ENCODE results near the gene KDM4B.

Gene KDM4B

DNA sequence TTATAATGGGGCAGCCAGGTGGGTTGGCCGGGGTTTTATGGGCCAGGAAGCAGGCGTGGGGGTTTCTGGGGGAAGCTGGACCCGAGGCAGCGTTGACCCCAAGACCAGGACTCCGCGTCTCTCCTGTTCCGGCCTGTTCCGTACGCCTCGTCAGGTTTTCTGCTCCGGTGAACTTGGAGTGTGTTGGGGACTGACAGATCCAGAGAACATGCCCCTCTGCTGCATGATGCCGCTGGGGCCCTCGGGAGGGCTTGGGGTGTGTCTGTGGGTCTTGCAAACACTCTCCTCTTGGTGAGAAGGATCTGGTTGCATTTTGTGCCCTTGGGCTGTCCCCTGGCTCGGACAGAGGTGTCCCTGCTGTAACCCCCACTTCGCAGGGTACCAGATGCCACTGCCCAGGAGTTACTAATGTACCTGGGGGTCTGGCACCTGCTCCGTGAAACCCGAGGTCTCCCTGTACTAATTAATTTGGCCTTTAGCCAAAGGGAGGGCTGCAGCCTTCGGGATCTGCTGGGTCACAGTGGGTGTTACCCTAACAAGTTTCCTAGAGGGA is 15.6 kb downstream of the KDM4B start:
- no peak for DNase-seq (ENCODE audit: low read depth)

- DNase-seq (ENCODE audit: low read depth): no peak
Observed at GRCh38 chr19:4985551-4985991, 16.7 kb downstream of the KDM4B start.

- no peak for DNase-seq (ENCODE audit: low read depth)
Observed at GRCh38 chr19:4986056-4986455, 17.1 kb downstream of the KDM4B start.

DNA sequence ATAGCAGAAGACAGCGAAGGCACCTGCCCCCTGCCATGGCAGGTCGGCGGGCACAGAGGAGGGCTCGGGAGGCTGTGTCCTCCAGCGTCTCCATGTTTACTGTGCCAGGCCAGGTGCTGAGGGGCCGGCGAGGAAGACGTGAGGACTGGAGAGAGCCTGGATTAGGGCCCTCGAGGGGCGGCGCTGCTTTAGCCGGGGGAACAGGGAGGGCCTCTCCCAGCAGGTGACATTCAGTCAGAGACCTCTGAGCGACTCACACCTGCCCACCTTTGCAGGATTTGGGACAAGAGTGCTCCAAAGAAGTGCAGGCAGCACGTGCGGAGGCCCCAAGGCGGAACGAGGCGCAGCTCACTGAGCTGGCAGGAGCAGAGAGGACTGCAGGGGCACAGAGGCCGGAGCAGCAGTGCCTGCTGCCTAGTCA is 17.6 kb downstream of the KDM4B start:
- no peak for DNase-seq (ENCODE audit: low read depth)

GRCh38 chr19:4987256-4987655 is 18.3 kb downstream of the KDM4B start:
- no peak for DNase-seq (ENCODE audit: low read depth)

- DNase-seq (ENCODE audit: low read depth): no peak
Observed at GRCh38 chr19:4987692-4988370, 18.9 kb downstream of the KDM4B start.

DNA sequence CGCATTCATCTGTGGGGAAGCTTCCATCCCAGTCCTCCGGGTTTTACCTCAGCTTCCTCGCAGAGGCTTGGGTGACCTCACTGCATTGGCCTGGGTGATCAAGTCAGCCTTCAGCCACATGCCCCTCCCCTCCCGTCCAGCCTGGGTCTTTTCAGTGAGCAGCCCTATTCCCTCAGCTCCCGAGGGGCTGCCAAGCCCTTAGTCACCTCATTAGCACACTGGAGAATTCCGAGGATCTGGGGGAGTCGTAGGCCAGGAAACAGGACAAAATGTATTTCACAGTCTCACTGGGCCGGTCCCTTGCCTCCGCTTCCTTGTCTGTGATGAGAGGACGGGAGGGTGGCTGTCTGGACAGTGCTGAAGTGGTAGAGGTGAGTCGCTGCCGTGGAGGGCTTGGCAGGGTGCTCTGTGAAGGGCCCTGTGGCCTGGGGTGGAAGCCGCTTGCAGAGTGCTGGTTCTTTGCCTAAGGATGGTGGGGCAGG is 19.9 kb downstream of the KDM4B start:
- DNase-seq (ENCODE audit: low read depth): no peak

DNA sequence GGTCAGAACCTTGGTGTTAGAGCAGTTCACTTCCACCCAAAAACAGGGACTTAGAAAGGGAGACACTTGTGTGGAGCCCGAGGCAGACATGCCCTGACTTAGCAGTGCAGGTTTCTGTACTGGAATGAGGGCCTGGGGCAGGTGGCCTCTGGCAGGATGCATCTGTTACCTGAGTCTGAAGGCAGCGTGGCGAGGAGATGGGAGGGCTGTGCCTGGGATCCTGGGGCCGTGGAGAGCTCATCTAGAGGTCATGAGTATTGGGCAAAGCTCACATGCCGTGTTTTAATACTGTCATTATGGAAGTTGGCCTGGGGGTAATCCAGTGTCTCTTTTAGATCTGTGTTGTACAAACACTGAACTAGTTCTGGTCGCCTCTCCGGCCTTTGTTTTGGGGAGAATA is 21.4 kb downstream of the KDM4B start:
- DNase-seq (ENCODE audit: low read depth): no peak

DNA sequence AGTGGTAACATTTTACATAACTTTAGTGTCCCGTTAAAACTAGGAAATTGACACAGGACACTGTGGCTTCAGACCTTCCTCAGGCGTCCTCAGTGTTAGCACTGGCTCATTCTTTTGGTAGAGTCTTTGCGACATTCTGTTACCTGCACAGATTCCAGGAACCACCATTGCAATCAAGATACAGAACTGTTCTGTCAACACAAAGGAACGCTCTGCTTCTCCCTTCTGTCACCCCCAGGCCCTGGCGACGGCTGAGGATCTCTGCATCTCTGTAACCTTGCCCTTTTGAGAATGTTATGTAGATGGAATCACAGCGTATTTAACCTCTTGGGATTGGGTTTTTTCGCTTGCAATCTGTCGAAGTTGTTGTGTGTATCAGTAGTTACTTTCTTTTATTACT is 22.6 kb downstream of the KDM4B start:
- no peak for DNase-seq (ENCODE audit: low read depth)

DNA sequence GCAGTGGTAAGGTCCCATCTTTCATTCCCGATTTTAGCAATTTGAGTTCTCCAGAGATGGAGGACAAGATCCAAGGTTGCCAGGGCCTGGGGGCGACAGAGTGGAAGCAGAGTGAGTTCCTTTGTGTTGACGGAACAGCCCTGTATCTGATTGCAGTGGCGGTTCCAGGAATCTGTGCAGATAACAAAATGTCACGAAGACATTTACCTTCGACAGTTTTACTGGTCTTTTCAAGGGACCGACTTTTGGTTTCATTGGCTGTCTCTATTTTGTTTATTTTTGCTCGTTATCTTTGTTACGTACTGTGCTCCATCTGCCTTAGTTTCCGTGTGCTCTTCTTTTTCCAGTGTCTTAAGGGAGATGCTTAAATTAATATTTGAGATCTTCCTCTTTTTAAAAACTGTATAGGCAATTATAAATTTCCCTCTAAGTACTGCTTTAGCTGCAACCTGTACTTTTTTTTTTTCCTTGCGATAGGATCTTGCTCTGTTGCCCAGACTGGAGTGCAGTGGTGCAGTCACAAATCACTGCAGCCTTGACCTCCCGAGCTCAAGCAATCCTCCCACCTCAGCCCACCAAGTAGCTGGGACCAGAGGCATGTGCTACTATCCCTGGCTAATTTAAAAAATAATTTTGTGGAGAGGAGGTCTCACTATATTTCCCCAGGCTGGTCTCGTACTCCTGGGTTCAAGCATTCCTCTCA is 23.2 kb downstream of the KDM4B start:
- no peak for DNase-seq (ENCODE audit: low read depth)

GRCh38 chr19:4993683-4994082 is 24.8 kb downstream of the KDM4B start:
- no peak for DNase-seq (ENCODE audit: low read depth)

- no peak for DNase-seq (ENCODE audit: low read depth)
Observed at GRCh38 chr19:4996701-4997100, 27.8 kb downstream of the KDM4B start.

GRCh38 chr19:4997297-4997696 is 28.4 kb downstream of the KDM4B start:
- DNase-seq (ENCODE audit: low read depth): no peak

DNA sequence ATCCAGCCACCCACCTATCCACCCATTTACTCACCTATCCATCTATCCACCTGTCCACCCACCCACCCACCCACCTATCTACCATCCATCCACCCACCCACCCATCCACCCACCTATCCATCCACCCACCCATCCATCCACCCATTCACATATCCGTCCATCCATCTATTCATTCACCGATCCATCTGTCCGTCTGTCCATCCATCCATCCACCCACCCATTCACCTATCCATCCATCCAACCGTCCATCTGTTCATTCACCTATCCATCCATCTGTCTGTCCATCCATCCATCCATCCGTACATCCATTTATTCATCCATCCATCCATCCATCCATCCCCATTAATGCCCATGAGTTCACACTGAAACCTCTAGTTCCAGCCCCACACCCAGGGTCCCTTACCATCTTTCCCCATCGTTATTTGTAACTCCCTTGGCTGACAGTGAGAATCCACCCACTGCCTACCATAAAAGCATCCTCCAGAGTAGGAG is 31.3 kb downstream of the KDM4B start:
- no peak for DNase-seq (ENCODE audit: low read depth)

- no peak for DNase-seq (ENCODE audit: low read depth)
Observed at GRCh38 chr19:5001615-5002014, 32.7 kb downstream of the KDM4B start.

GRCh38 chr19:5002143-5002542 is 33.2 kb downstream of the KDM4B start:
- no peak for DNase-seq (ENCODE audit: low read depth)

- DNase-seq (ENCODE audit: low read depth): no peak
Observed at GRCh38 chr19:5003781-5004180, 34.9 kb downstream of the KDM4B start.

GRCh38 chr19:5005096-5005495 is 36.2 kb downstream of the KDM4B start:
- no peak for DNase-seq (ENCODE audit: low read depth)

GRCh38 chr19:5006201-5006600 is 37.3 kb downstream of the KDM4B start:
- DNase-seq (ENCODE audit: low read depth): no peak

GRCh38 chr19:5006821-5007220 is 37.9 kb downstream of the KDM4B start:
- DNase-seq (ENCODE audit: low read depth): no peak

GRCh38 chr19:5011476-5012238 is 42.7 kb downstream of the KDM4B start:
- DNase-seq (ENCODE audit: low read depth): no peak

GRCh38 chr19:5012688-5013457 is 44.0 kb downstream of the KDM4B start:
- DNase-seq (ENCODE audit: low read depth): no peak
